ENCODE results near the gene PKD1.

DNA sequence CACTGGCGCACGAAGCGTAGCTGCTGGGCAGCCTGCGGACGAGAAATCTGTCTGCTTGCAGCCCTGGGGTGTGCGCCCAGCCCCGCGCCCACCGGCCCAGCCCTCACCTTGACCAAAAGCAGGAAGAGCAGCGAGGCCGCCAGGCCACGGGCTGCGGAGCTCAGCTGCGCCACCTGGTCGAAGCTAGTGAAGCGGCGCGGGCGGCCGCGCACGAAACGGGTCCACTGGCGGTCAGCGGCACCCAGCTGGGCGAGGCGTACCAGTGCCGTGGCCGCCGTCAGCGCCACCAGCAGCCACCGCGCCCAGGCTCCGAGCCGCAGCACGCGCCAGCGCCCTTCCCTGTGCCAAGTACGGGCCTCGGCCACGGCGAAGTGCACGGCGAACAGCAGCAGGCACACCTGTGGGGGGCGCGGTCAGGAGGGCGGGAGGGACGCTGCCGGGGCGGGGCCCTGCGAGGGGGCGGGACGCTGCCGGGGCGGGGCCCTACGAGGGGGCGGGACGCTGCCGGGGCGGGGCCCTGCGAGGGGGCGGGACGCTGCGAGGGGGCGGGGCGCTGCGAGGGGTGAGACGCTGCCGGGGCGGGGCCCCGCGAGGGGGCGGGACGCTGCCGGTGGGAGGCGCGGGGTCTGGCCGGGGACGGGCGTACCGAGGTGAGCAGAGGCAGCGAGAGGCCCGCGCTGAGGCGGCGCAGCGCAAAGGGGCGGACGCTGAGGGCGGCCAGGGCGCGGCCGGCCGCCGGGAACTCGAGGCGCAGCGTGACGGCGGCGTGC, 44.7 kb downstream of the PKD1 start:
- peak in 2 of 4 experiments; percentile 9 for TF ChIP-seq CTCF (IDR thresholded peaks at IDR 0.05)
- no peak for TF ChIP-seq POLR2A (IDR thresholded peaks at IDR 0.05)
- no peak for TF ChIP-seq POLR2AphosphoS5 (IDR thresholded peaks at IDR 0.05)
- no peak for TF ChIP-seq EP300 (IDR thresholded peaks at IDR 0.05)
